ENCODE data around the gene HOXC11.

Gene HOXC11

DNA sequence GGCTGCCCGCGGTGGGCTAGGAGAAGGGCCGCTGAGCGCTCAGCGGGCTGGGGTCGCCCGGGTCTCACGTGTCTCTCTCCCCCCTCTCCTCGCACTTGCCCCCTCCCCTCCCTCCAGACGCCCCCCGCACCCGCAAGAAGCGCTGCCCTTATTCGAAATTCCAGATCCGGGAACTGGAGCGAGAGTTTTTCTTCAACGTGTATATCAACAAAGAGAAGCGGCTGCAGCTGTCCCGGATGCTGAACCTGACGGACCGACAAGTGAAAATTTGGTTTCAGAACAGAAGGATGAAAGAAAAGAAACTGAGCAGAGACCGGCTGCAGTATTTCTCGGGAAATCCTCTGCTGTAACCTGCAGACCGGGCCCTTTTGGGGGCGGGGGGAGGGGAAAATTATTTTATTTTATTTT, 2.1 kb downstream of the HOXC11 start:
- no peak for DNase-seq

DNA sequence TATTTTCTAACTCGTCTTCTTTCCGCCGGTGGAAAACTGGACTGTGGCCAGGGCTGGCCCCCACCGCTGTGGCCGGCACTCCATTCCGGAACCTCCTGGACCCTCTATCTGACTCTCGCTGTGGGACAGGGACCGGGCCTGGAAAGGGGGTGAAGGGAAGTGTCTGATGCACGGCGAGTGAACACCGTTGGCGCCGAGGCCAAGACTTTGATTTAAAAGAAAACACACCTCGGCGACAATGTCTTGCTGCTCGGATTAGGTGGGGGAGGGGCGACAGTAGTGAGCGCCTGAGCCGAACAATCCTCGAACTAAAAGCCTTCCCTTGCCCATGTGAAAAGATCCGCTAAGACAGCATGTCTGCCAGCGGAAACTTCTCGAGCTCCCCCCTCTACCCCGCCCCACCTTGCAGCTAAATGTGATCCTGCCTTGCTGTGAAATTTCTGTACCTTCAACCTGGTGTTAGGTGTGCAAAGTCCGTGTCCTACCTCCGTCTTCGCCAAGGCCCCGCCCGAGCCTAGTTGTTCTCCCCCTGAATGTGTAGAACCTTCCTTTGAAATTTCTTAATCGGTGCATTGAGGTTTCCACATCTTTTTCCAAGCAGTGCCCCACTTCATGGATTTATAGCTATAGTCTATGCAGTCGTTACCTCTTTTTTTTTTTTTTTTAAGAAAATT, 2.7 kb downstream of the HOXC11 start:
- DNase-seq, result no peak

DNA sequence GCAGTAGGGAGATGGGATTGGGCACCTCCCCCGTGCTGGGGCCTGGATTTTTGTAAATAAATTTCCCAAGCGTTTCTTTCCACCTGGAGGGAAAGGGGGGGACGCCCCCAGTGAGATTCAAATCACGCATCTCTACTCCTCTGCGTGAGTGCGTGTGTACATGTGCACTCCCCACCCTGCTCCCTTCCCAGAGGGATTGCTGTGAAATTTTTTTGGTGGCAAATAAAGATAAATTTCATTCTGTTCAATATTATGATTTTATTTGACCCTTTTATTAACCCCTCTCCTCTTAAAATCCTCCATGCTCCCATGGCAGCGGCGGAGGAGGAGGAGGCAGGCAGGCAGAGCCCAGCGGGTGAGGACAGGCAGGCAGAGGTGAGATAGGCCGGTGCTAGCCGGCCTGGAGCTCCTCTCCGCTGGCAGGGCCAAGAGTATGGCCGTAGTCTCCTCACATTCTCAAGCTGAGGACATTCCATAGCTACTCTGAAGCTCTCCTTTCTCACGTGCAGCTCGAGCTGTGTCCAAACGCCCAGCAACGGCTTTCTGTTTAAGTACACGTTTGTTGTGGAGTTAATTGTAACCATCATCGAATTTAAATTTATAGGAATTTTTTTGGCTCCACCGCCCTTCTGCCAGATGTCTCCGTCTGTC, 3.4 kb downstream of the HOXC11 start:
- no peak for DNase-seq

DNA sequence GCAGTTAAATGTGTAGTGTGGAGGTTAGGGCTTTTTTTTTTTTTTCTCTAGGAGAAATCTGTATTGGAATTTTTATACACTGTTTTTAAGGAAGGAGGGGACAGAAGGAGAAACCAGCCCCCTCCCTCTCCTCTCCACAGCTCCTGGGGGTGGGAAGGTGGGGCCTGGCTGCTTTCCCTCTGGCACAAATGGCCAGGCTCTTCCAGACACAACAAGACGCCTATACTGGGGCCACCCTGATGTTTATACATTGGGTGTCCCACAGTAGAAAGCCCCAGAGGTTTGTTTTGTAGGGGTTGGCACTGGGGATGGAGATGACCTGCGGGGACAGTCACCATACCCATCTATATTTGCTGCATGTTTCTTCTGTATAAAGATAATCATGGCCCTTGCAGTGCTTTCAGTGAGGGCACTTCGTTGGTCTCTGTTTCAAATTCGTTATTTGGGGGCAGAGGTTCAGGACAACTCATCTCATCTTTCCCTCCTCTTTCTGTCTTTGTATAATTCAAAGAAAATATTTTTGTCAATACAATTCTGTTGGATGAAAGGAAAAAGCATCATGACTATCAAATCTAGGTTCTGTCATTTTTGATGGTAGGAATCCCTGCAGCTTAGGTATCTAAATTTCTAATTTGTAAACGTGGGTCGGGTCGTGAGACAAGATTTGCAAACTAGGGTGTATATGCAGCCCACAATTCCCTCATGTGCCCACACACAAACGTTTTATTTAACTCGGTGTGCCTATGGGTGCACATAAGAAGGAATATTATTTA, 4.1 kb downstream of the HOXC11 start:
- no peak for DNase-seq

DNA sequence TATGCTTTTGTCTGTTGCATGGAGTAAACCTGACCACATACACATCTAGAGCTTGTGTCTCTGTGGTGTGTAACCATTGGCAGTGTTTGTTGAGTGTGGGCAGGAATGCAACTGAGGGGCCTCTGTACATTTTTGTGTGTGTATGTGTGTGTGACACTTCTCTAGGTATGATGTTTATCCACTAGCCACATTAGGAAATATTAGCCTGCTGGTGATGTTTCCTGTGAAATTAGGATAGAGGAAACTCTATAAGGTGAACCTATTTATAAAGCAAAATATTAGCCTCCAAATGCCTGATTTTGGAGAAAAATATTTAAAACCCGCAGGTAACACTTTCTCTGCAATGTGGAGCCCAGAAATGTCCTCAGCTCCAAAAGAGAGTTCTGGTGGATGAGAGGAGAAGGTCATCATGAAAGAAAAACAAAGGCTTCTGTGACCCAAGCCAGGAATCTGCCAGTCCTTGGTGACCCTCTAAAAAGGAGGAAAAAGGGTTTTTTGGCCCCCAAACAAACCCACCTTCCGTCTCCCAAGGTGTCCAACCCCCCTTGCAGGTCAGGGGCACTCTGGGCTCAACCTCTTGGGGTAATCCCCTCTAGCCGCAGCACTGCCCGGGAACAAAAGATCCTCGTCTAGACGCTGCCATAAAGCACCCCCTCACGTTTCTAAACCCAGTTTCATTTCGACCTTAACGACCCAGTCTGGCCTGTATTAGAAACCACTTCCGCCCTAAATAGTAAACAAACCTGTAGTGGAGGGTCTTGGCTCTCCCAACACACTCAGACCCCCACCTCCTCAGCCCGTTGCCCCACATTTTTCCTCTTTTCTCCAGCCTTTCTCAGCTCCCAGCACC, 4.9 kb downstream of the HOXC11 start:
- DNase-seq, result no peak

DNA sequence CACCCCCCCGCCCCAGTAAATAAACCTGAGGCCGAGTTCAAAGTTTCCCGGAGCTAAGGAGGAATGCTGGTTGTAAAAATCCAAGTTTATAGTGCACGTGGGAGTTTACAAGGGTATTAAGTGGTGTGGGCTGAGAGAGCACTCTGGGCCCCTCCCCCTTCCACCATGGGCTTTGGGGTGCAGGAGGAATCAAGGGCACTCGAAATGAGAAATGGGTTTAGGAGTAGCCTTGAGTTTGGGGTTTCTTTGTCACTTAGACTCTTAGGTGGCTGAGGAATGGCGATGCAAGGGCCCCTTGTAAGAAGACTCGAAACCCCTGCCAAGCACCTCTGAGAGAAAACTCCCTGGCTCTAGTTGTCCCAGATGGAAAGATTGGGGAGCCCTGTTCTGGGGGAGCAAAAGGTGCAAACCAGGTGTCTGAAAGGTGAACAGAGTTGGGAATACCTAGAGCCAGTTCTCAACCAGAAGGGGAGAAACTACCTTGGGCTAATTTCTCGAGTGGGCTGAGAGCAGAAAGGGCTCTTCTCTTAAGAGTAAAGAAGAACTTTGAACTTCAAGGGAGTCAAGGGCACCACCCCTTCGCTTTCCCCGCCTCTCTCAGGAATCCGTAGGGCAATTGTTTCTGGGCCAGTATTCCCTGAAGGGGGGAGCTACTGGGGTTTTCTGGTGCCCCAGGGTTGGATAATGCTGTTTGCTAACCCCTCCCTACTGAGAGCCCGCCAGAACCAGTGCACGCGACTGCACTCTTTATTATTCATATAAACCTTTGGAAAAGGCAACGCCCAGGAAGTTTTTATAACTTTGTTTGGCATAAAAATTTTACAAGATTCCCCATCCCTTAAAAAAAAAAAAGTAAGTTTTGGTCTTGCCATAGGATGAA, 5.8 kb downstream of the HOXC11 start:
- DNase-seq, result no peak

DNA sequence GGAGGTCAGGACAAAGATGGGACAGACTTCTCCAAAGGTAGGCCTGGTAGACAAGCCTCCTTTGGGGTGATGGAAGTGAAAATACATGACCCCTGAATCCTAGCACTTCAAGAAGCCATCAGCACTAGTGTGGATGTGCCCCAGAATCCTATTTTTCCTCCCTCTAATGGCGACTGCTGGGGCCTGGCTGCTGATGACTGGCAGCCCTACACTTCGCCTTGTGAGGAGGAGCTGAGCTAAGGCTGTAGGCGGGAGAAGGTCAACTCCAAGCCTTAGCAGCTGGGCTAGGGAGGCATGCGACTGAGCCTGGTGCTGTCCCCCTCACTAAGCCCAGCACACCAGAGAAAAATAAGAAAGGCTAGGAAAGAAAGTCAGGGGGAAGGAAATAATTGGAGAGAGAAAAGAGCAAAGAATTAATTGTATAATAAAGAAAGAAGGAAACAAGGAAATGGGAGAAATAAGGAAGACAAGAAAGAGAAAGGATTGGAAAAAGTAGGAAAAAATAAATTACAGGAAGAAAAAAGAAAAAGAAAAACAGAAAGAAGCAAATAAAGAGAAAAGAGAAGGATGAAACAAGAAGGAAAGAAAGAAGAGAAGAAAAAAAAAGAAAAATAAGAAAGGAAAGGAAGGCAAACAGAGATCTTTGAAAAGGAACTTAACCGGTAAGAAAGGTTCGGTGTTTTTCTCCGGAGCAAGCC, 7.3 kb downstream of the HOXC11 start:
- no peak for DNase-seq

DNA sequence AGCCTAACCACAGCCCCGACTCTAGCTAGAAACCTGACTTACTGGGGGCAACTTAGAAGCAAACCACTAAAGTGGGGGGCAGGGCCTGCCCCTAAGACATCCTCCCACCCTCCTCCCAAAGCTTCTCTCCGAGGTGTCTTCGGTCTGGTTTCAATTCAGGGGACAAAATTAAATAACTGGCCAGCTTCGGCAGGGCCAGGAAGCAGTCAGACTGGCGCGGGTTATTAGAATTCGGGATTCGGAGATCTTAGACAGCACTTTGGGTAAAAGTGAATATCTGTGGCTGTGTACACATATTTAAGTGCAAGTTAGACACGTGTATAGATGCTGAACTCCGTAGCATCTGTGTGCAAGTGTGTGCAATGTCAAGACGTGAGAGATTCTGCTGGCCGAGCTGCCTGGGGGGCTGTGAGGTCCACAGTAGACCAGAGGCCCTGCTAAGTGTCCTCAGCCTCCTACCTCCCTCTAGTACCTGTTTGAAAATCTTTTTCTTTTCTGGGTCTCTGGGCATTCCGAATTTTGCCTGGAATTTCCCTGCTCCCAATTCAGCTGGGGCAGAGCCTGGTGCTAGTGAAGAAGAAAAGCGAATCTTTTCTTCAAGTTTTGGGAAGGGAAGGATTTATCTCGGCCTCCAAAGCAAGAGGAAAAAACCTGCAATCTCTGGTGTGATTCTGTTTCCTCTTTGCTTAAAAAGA, 8.0 kb downstream of the HOXC11 start:
- no peak for DNase-seq

DNA sequence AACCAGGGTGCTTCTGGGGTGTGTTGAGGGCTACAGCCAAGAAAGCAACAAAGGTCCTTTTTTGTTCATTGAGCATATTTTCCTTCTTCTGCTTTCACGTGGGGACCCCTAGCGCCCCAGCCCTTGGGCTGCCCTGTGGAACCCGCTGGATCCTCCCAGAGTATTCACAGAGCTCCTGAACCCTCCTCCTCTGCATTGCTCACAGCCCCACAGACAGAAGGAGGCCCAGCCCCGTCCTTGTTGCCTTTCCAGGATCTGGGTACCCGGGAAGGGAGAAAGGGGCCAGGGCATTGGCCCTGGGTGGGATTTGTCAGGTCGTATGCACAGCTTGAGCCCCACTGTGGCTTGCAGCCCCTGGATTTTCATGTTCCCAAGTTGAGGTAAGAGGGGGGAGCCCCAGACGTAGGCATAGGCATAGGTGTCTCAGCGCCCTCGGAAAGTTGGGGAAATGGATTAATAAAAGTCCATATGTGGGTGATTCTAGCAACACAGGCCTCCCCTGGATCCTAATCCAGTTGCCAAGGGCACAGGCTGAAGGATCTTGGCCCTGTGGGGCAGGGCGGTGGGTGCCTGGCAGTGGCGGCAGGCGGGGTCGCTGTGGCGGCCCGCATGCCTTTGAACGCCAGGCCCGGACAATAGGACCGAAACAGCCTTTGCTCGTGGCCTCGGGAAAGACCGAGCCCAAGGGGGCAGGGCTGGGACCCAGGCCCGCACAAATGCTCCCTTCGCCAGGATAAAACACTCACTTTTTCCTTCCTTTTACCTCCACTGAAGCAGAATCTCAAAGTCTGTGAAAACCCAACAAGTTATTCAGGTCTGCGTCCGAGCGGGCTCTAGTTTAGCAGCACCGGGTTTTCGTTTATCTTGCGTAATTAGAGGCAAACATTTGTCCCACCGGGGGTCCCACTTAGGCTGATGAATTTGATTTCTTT, 9.0 kb downstream of the HOXC11 start:
- no peak for DNase-seq

DNA sequence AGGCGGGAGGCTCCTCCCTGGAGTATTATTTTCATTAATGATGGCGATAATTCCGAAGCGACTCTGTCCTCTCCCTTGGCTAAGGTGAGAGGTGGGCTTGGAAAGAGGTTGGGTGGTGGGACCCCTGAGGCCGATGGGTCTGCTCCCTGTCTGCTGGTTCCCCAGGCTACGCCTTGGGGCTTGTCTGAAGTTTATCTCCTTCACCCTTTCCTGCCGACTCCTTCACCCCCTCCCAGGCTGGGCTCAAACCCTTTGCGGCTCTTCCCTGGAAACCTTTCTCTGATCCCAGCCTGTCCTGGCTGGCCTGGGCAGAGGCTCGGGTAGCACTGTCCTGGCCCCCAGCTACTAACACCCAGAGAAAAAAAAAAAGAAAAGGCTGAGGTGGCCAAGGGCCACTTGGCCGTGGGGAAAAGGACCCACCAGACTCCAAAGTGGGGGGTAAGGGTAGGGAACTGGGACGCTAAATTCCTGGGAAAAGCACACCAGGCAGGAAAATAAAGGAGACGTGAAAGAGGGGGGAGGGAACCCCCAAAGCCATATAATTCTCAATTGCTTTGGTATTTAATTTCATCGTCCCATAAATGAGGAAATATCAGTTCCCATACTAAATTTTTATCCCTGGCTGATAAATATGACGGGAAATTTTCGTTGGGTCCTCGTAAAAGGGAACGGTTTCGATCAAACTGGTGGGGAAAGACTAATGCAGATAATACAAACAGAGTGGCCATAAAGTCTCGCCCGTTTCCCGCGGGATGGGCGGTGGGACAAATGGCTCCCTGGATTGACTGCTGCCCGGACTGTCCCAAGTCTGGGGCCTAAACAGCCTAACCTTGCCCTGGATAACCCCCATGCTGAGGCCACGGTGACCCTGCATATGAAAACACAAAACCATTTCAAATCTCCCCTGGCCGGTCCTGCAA, 10.0 kb downstream of the HOXC11 start:
- DNase-seq, result no peak

DNA sequence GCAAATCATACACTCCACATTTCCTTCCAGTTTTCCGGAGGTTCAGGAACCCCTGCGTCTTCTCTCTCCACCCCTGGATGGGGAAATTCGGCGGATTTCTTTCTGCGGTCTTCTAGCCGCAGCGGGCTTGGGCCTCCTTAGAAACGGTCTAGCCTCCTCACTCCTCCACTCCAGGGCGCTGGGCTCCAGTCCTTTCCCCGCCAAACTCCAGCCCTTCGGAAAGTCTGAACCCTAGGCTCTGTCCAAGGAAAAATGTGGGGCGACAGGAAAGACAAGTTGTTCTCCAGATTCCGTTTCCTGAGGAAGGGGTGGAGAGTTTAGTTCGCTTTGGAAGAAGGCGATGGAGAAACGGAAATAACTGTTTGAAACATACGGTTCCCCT, 10.6 kb downstream of the HOXC11 start:
- no peak for DNase-seq

DNA sequence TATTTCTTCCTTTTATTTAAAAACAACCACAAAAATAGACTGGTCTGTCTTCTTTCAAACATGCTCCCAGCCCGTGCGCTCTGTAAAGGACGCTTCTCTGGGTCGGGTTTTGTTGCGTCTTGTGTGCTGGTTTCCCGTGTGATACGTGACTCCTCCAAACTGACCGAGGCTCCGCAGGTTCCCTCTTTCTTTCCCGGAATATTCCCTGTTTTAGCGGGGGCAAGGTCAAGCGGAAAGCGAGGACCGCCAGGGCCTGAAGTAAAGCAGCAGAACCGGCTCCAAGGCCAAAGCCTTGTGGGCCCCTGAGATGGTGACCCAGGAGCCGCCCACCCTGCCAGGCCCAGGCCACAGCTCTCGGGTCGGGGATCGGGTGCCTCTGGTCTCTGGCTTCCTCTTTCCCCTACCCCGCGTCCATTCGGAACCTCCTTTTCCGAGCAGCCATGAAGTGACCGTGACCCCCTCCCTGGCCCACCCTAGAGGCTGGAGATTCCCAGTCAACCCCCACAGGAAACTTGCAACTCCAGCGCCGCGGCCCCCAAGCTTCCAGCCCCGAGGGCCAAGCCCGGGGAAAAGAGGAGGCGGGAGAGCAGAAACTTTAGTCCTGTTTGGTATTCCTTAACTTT, 11.1 kb downstream of the HOXC11 start:
- no peak for DNase-seq

DNA sequence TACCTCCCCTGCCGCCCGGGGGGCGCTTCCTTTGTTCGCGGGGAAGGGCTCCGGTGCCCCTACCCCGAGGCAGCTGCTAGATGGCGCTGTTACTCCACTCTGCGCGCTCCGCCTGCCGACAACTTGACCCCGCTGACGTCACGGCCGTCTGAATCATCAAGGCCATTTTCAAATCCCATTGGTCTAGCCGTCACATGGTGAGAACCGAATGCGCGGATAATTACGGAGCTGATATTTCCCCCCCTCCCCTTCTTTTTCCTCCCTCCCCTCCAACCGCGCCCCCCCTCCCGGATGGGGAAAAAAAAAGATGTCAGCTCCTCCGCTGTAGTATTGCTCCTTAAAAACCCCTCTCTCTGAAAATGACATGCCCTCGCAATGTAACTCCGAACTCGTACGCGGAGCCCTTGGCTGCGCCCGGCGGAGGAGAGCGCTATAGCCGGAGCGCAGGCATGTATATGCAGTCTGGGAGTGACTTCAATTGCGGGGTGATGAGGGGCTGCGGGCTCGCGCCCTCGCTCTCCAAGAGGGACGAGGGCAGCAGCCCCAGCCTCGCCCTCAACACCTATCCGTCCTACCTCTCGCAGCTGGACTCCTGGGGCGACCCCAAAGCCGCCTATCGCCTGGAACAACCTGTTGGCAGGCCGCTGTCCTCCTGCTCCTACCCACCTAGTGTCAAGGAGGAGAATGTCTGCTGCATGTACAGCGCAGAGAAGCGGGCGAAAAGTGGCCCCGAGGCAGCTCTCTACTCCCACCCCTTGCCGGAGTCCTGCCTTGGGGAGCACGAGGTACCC, 12.2 kb downstream of the HOXC11 start, which contains the start of gene HOXC10:
TSS of gene HOXC10 (plus strand) at position 246 of the 791 bp plus-strand sequence. CDS start at position 360, 114 bp downstream.
- peak; percentile 94 for DNase-seq

DNA sequence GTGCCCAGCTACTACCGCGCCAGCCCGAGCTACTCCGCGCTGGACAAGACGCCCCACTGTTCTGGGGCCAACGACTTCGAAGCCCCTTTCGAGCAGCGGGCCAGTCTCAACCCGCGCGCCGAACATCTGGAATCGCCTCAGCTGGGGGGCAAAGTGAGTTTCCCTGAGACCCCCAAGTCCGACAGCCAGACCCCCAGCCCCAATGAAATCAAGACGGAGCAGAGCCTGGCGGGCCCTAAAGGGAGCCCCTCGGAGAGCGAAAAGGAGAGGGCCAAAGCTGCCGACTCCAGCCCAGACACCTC, 12.7 kb downstream of the HOXC11 start:
- no peak for DNase-seq

DNA sequence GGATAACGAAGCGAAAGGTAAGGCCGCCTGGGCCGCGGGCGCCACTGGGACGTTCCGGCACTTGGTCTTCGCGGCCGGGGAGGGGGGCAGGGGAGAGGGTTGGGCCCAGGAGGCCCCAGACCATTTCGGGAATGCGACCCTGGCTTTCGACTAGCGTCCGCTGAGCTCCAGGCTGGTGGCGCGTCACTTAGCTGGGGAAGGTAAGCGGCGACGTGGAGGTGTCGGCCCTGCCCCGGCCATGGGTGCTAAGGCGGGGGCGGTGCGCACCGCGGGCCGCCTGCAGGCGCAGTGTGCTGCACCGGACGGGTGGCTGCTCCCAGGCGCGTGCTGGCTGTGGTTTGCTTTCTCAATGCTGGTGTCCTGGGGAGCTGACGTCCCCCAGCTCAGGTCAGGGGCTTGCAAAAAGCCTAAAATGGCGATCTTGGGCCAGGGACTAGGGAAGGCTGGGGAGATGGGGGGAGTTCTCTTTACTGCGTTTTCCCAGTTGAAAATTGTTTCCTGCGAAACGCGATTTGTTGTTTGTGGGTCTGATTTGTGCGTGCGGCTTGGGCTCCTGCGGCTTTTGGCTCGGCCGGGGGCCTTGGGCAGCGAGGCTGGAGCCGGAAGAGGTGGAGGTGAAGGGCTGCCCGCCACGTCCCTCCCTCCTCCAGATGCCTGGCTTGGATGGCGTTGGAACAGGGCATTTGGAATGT, 13.2 kb downstream of the HOXC11 start:
- DNase-seq, result peak; percentile 43

DNA sequence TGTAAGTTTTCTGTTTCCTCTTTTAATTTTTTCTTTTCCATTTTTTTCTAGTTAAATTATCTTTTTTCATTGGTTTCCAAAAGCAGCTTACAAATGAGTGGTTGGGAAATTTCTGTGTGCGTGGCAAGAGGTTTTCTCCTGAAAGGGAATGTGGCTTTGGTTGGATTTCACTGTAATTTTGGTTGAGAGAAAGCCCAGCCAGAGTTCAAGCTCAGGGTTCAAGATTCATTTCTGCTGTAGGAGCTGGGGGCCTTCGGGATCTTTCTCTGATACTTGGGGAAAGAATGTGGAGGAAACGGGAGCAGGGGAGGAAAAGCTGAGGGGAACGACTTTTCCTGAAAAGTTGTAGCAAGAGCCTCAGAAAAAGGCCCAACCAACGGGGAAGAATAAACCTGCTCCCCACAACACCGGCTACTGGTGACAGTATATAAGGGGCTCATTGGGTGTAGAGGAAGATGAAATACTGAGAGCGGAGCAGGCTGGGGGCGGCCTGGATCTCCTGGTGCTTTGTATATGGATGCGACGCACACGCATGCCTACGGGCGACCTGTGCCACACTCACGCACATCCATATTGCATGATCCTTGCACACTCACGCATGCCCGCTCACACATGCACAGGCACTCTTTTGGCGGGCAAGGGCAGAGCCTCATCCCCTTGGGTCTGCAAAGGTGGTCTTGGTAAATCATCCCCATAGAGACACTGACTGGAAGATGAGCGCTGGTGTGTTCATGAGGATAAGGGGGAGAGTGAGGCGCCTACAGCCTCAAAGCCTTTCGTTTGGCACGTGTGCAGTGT, 14.0 kb downstream of the HOXC11 start:
- DNase-seq, result no peak

Measured in stimulated activated CD4-positive, alpha-beta T cell treated with anti-CD3 and anti-CD28 coated beads, Interleukin-15, amount 100 ng/mL, for 24 hours (primary cell).